H1 (cell line): ENCODE measurements around the gene RND2. TPM values are rescaled to one million over a fixed set of nuclear protein-coding genes. Genes with fewer than 3 reads are reported as not detected.

ENCODE experiments used
- ATF3 ChIP-seq: IDR thresholded peaks from 2 replicates; pipeline ENCODE4 v1.6.1; 2011; ENCODE audit warnings: low read depth, mild to moderate bottlenecking, low read length; ENCODE audit not compliant: insufficient read depth
- BACH1 ChIP-seq: IDR thresholded peaks from 2 replicates; pipeline ENCODE4 v1.6.1; 2012; ENCODE audit warnings: low read length, improper control_type of control experiment
- BCL11A ChIP-seq, 2 experiments: IDR thresholded peaks; one replicate each; pipeline ENCODE4 v1.6.1; 2011; ENCODE audit warnings: low read depth in 2 of 2, low read length in 2 of 2, mild to moderate bottlenecking in 2 of 2
- CHD1 ChIP-seq: IDR thresholded peaks from 2 replicates; pipeline ENCODE4 v1.6.1; 2012; ENCODE audit warnings: low read depth, low read length, improper control_type of control experiment
- CHD2 ChIP-seq: IDR thresholded peaks from 2 replicates; pipeline ENCODE4 v1.6.1; 2012; ENCODE audit warnings: low read length, improper control_type of control experiment
- EZH2 ChIP-seq: fragments of 200-600 bp; sonication (generic); IDR thresholded peaks from 2 replicates; pipeline ENCODE4 v1.7.1; 2012; ENCODE audit warnings: low read depth, mild to moderate bottlenecking, moderate library complexity, low read length, inconsistent platforms; ENCODE audit not compliant: severe bottlenecking
- FOSL1 ChIP-seq: IDR thresholded peaks from 2 replicates; pipeline ENCODE4 v1.6.1; 2011; ENCODE audit warnings: mild to moderate bottlenecking, low read depth, low read length, moderate library complexity; ENCODE audit not compliant: insufficient read depth
- GTF2F1 ChIP-seq: IDR thresholded peaks from 2 replicates; pipeline ENCODE4 v1.6.1; 2012; ENCODE audit warnings: low read depth, low read length, improper control_type of control experiment, borderline replicate concordance
- HDAC2 ChIP-seq, 2 experiments: fragments of 300-600 bp in 1 of 2; sonication (generic) in 1 of 2; IDR thresholded peaks; 2 replicates each; pipeline ENCODE4 v1.6.1; 2011 to 2012; ENCODE audit warnings: low read depth in 2 of 2, low read length in 2 of 2, mild to moderate bottlenecking in 2 of 2, moderate library complexity in 2 of 2, borderline replicate concordance in 1 of 2, inconsistent platforms in 1 of 2
- MAFK ChIP-seq: IDR thresholded peaks from 2 replicates; pipeline ENCODE4 v1.6.1; 2012; ENCODE audit warnings: low read depth, mild to moderate bottlenecking, improper control_type of control experiment, low read length
- RBBP5 ChIP-seq: IDR thresholded peaks from 2 replicates; pipeline ENCODE4 v1.7.1; 2012; ENCODE audit warnings: low read depth, mild to moderate bottlenecking, inconsistent platforms, low read length, moderate library complexity, borderline replicate concordance
- SIN3A ChIP-seq, 2 experiments: IDR thresholded peaks in 1 of 2; conservative IDR thresholded peaks in 1 of 2; 2 replicates each; pipeline ENCODE4 v1.6.1; 2011 to 2012; ENCODE audit warnings: low read length in 2 of 2, improper control_type of control experiment in 1 of 2, low read depth in 1 of 2, mild to moderate bottlenecking in 1 of 2
- SIX5 ChIP-seq: IDR thresholded peaks from 2 replicates; pipeline ENCODE4 v1.6.1; 2011; ENCODE audit warnings: mild to moderate bottlenecking, low read depth, low read length
- polyA plus RNA-seq, 7 experiments: library from polyadenylated mRNA; depleted of rRNA in 3 of 7; stranded (reverse) in 5 of 7; unstranded in 2 of 7; fragments of >200 nt in 5 of 7; fragments of 200-250 nt in 2 of 7; gene quantifications; 1 replicate in 5 of 7; 2 replicates in 1 of 7; 4 replicates in 1 of 7; pipeline versions ENCODE4 v1.2.1 to v1.2.3, GENCODE V29; 2011 to 2013; ENCODE audit warnings: missing spikeins in 2 of 7, mixed read lengths in 2 of 7
- total RNA-seq: library from RNA; stranded (reverse); fragmentation: NEBNext Ultra II Directional; extraction: Animal tissue kit (Norgen Biotek cat#: 25700); gene quantifications from 2 replicates; pipeline ENCODE4 v1.2.1, GENCODE V29; 2021

Gene RND2
- total and polyA plus RNA-seq, 2 of the 8 experiments (the other 6 are each of a cell fraction or from before 2014, with no cell fraction given), result 51.3 to 61.4 TPM

- TF ChIP-seq SIN3A (conservative IDR thresholded peaks at IDR 0.05 in 1 of 2, IDR thresholded peaks at IDR 0.05 in 1 of 2; ENCODE audit: low read depth in 1 of 2, low read length in 2 of 2) (no peak), CHD2 (no peak), RBBP5 (no peak), GTF2F1 (no peak), BCL11A (IDR thresholded peaks at IDR 0.05; ENCODE audit: low read depth in 2 of 2, low read length in 2 of 2) (no peak), ATF3 (no peak), FOSL1 (no peak), MAFK (no peak), HDAC2 (IDR thresholded peaks at IDR 0.05; ENCODE audit: borderline replicate concordance in 1 of 2, low read depth in 2 of 2, low read length in 2 of 2) (no peak), EZH2 (no peak), CHD1 (no peak), SIX5 (no peak), BACH1 (no peak)
Observed at GRCh38 chr17:43003542-43004172, 21.4 kb upstream of the RND2 start (continued).
